ENCODE results near the gene RHBG. TPM values are rescaled to one million over a fixed set of nuclear protein-coding genes. Genes with fewer than 3 reads are reported as not detected.

The RHBG gene
- total RNA-seq, 4 donors from 2014 or later, result not detected

DNA sequence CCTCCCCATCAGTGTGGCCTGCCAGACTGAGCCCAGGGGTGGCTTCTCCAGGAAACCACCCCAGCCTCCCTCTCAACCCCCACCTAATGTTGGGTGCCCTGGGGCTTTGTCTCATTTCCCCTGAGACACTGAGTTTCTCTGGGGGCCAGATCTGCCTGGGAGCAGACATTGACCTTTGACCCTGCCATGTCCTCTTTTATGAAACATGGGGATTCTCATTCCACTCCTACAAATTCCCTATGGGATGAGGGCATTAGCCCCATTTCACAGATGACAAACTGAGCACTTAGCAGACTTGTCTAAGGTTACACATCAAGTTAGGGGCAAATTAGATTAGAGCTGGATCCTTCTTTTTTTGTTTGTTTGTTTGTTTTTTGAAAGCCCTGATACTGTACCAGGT lies 24.1 kb downstream of the RHBG start:
- intact Hi-C loops (cut with DNase I), result no loop called here
- Histone ChIP-seq H3K27ac (replicated peaks in 1 of 4) (no peak overlapping the region), H3K4me3 (no peak overlapping the region), H3K4me1 (peaks cover 0 to 7% (median 7%) of the 10 kb centered on the region in 4 donors), H3K36me3 (no peaks in the 10 kb centered on the region), H3K9me3 (no peaks in the 10 kb centered on the region), H3K27me3 (peaks cover 0 to 52% (median 18%) of the 10 kb centered on the region in 4 donors)
- no peak for DNase-seq (ENCODE audit: extremely low spot score)
- TF ChIP-seq POLR2AphosphoS5 (IDR thresholded peaks at IDR 0.05) (no peak), POLR2A (IDR thresholded peaks at IDR 0.05; ENCODE audit: low read depth) (no peak), EP300 (IDR thresholded peaks at IDR 0.05) (no peak)
- TF ChIP-seq, protein P1, sequence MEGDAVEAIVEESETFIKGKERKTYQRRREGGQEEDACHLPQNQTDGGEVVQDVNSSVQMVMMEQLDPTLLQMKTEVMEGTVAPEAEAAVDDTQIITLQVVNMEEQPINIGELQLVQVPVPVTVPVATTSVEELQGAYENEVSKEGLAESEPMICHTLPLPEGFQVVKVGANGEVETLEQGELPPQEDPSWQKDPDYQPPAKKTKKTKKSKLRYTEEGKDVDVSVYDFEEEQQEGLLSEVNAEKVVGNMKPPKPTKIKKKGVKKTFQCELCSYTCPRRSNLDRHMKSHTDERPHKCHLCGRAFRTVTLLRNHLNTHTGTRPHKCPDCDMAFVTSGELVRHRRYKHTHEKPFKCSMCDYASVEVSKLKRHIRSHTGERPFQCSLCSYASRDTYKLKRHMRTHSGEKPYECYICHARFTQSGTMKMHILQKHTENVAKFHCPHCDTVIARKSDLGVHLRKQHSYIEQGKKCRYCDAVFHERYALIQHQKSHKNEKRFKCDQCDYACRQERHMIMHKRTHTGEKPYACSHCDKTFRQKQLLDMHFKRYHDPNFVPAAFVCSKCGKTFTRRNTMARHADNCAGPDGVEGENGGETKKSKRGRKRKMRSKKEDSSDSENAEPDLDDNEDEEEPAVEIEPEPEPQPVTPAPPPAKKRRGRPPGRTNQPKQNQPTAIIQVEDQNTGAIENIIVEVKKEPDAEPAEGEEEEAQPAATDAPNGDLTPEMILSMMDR (IDR thresholded peaks at IDR 0.05), result no peak

DNA sequence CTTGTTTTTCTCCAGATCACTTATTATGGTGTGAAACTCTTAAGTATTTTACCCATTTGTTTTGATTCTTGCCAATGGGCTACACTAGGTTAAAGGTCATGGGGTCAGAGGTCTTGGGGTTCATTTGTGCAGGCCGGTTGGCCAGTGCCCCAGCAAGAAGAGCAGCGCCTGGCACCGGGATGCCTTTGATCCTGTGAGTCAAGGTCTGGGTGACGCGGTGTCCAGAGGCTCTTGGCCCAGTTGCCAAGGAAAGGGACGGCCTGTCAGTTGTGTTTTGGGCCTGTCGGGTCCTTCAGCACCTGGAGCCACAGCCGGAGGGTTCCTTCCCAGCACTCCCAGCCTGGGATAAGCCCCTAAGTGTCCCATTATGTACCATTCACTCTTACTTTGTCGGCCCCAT lies 25.1 kb downstream of the RHBG start:
- TF ChIP-seq POLR2AphosphoS5 (IDR thresholded peaks at IDR 0.05), result no peak
- TF ChIP-seq POLR2A (IDR thresholded peaks at IDR 0.05; ENCODE audit: low read depth), result no peak
- no peak for TF ChIP-seq EP300 (IDR thresholded peaks at IDR 0.05)
- TF ChIP-seq, protein P1 (IDR thresholded peaks at IDR 0.05), result no peak
- Histone ChIP-seq H3K9me3 (no peaks in the 10 kb centered on the region), H3K36me3 (no peaks in the 10 kb centered on the region), H3K27ac (replicated peaks in 1 of 4) (no peak overlapping the region), H3K4me1 (no peaks in the 10 kb centered on the region), H3K27me3 (peaks cover 0 to 43% (median 11%) of the 10 kb centered on the region in 4 donors), H3K4me3 (no peak overlapping the region)
- intact Hi-C loops (cut with DNase I), result no loop called here
- no peak for DNase-seq (ENCODE audit: extremely low spot score)
- WGBS, result 88% methylated on average over 3 of the region's 9 CpGs

DNA sequence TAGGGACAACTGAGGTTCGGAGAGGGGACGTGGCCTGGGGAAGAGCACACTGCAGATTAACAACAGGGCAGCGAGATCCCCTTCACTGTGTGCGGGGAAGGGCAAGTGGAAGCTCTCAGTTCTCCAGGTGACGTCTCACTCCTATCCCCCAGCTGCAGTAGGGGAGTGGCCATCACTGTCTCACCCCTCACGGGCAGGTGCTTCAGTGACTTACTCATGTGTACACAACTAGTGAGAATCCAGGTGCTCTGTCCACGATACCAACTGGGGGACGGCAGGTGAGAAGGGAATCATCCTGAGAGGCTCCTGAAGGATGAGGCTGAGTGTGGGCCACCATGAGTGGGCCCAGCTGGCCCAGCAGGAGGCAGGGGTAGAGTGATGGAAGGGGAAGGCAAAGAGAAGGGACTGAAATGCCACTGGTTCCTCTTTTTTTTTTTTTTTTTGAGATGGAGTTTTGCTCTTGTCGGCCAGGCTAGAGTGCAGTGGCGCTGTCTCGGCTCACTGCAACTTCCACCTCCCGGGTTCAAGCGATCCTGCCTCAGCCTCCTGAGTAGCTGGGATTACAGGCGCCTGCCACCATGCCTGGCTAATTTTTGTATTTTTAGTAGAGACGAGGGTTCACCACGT lies 25.9 kb downstream of the RHBG start:
- Histone ChIP-seq H3K9me3 (no peaks in the 10 kb centered on the region), H3K4me1 (no peaks in the 10 kb centered on the region), H3K36me3 (no peaks in the 10 kb centered on the region), H3K27me3 (peaks cover 0 to 41% (median 7%) of the 10 kb centered on the region in 4 donors), H3K4me3 (no peak overlapping the region), H3K27ac (replicated peaks in 1 of 4) (no peak overlapping the region)
- TF ChIP-seq EP300 (IDR thresholded peaks at IDR 0.05) (no peak), POLR2A (IDR thresholded peaks at IDR 0.05; ENCODE audit: low read depth) (no peak), POLR2AphosphoS5 (IDR thresholded peaks at IDR 0.05) (no peak)
- TF ChIP-seq, protein P1 (IDR thresholded peaks at IDR 0.05), result no peak
- DNase-seq (ENCODE audit: extremely low spot score), result no peak
- intact Hi-C loops (cut with DNase I), result no loop called here
- 80% methylated on average over 16 of the region's 16 CpGs for WGBS

DNA sequence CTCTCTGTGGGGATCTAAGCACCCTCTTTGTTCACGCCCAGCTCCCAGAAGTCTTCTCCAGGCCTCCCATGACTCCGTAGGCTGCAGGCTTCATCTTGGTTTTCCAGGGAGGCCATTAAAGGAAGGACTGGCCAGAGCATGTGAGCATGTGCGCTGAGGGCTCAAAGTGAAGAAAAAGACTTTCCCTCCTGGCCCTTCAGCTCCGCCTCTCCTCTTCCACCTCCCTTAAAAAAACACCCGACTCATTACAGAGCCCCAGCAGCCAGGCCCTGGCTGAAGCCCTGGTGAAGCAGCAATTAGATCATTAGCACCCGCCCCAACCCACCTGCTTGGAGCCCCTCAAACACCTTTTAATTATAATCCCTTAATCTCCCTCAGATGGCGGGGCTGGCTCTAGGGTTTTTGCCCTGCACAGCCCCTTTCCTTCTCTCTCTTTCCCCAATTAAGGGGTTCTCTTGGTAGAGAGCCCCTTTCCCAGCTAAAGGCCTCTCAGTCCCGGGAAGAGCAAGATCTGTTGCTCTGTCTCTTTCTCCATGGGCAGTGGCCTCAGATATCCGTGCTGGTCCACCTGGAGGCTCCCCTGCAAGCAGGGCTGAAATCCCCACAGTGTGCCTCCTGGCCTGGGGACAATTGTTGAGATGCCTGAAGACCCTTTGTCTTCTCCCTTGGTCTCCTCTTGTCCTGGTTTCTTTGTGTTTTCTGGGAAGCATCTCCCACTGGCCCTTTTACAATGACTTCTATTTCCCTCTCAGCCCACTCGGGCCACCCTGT lies 30.5 kb downstream of the RHBG start:
- intact Hi-C loops (cut with DNase I), result no loop called here
- Histone ChIP-seq H3K4me1 (no peaks in the 10 kb centered on the region), H3K9me3 (no peaks in the 10 kb centered on the region), H3K27ac (replicated peaks in 1 of 4) (no peak overlapping the region), H3K36me3 (no peaks in the 10 kb centered on the region), H3K27me3 (peaks cover 0 to 42% (median 0%) of the 10 kb centered on the region in 4 donors), H3K4me3 (no peak overlapping the region)
- TF ChIP-seq, protein P1 (IDR thresholded peaks at IDR 0.05), result no peak
- TF ChIP-seq POLR2A (IDR thresholded peaks at IDR 0.05; ENCODE audit: low read depth), result no peak
- no peak for TF ChIP-seq POLR2AphosphoS5 (IDR thresholded peaks at IDR 0.05)
- DNase-seq (ENCODE audit: extremely low spot score), result no peak
- 84% methylated on average over 10 of the region's 10 CpGs for WGBS
